OCI-LY3 (cell line): ENCODE data around the gene STX19.

Experiments
- H2AFZ ChIP-seq: fragments of 200-600, 300-600 bp; shearing (Covaris generic); 2 replicates; pipeline ENCODE4 v1.6.0; 2014; ENCODE audit warnings: antibody characterized with exemption, low read depth, low read length
- H3K27ac ChIP-seq: fragments of 200-600, 300-600 bp; sonication (generic); 2 replicates; pipeline ENCODE4 v1.5.1; 2014; ENCODE audit warnings: mild to moderate bottlenecking, low read length, moderate library complexity, mixed read lengths
- H3K27me3 ChIP-seq: fragments of 200-600, 300-600 bp; sonication (generic); 2 replicates; pipeline ENCODE4 v1.6.1; 2014; ENCODE audit warnings: low read depth, low read length, mixed read lengths
- H3K36me3 ChIP-seq: fragments of 200-600, 300-600 bp; sonication (generic); replicated peaks from 2 replicates; pipeline ENCODE3; 2014; ENCODE audit warnings: low read depth, low read length, mixed read lengths
- H3K4me1 ChIP-seq: fragments of 300-600, 200-600 bp; sonication (generic); 2 replicates; pipeline ENCODE4 v1.6.1; 2014; ENCODE audit warnings: low read length, mixed read lengths
- H3K4me2 ChIP-seq: fragments of 200-600, 300-600 bp; sonication (generic); 2 replicates; pipeline ENCODE4 v1.6.1; 2014; ENCODE audit warnings: low read length, mixed read lengths
- H3K4me3 ChIP-seq: fragments of 300-600, 200-600 bp; sonication (generic); 2 replicates; pipeline ENCODE4 v1.5.1; 2014; ENCODE audit warnings: antibody characterized with exemption, mild to moderate bottlenecking, low read length, moderate library complexity
- H3K79me2 ChIP-seq: fragments of 300-600, 200-600 bp; shearing (Covaris generic); 2 replicates; pipeline ENCODE4 v1.6.1; 2014; ENCODE audit warnings: mild to moderate bottlenecking, low read length, mixed read lengths
- H3K9ac ChIP-seq: fragments of 300-600, 200-600 bp; shearing (Covaris generic); 2 replicates; pipeline ENCODE4 v1.6.0; 2014; ENCODE audit warnings: mild to moderate bottlenecking, low read length, moderate library complexity
- H3K9me3 ChIP-seq: fragments of 200-600, 300-600 bp; shearing (Covaris generic); 2 replicates; pipeline ENCODE4 v1.6.1; 2014; ENCODE audit warnings: low read length, mixed read lengths; ENCODE audit not compliant: insufficient read depth
- H4K20me1 ChIP-seq: fragments of 200-600, 300-600 bp; sonication (generic); 2 replicates; pipeline ENCODE4 v1.6.1; 2016; ENCODE audit warnings: low read length, mixed read lengths; ENCODE audit not compliant: insufficient read depth
- EZH2phosphoT487 ChIP-seq: fragments of 200-600 bp; shearing (Covaris generic); IDR thresholded peaks from 2 replicates; pipeline ENCODE4 v1.6.1; 2018; ENCODE audit warnings: antibody characterized with exemption, mixed run types, low read depth
- TF ChIP-seq, protein P1 (sequence below): fragments of 200-600, 300-600 bp; sonication (generic); IDR thresholded peaks from 2 replicates; pipeline ENCODE4 v1.5.1; 2014; ENCODE audit warnings: antibody characterized with exemption, low read length, low read depth

STX19 gene

DNA sequence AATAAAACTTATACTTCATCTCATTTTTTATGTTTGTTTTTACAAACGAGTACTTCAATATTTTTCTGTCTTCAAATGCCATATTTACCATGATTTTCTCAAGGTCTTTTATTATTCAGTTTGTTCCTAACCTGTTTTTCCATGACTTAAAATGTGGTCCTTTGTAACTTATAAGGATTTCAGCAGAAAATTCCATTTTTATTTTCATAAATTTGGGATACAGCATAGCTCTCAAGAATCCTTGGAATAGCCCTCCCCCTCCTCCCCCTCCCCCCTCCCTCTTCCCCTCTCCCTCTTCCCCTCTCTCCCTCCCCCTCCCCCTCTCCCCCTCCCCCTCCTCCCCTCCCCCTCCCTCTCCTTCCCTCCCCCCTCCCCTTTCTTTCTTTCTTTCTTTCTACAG, 14.9 kb upstream of the STX19 start:
- TF ChIP-seq, protein P1, sequence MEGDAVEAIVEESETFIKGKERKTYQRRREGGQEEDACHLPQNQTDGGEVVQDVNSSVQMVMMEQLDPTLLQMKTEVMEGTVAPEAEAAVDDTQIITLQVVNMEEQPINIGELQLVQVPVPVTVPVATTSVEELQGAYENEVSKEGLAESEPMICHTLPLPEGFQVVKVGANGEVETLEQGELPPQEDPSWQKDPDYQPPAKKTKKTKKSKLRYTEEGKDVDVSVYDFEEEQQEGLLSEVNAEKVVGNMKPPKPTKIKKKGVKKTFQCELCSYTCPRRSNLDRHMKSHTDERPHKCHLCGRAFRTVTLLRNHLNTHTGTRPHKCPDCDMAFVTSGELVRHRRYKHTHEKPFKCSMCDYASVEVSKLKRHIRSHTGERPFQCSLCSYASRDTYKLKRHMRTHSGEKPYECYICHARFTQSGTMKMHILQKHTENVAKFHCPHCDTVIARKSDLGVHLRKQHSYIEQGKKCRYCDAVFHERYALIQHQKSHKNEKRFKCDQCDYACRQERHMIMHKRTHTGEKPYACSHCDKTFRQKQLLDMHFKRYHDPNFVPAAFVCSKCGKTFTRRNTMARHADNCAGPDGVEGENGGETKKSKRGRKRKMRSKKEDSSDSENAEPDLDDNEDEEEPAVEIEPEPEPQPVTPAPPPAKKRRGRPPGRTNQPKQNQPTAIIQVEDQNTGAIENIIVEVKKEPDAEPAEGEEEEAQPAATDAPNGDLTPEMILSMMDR = no peak
- no peak for TF ChIP-seq EZH2phosphoT487
- no peaks in the 10 kb centered on the region for H3K27me3 ChIP-seq

DNA sequence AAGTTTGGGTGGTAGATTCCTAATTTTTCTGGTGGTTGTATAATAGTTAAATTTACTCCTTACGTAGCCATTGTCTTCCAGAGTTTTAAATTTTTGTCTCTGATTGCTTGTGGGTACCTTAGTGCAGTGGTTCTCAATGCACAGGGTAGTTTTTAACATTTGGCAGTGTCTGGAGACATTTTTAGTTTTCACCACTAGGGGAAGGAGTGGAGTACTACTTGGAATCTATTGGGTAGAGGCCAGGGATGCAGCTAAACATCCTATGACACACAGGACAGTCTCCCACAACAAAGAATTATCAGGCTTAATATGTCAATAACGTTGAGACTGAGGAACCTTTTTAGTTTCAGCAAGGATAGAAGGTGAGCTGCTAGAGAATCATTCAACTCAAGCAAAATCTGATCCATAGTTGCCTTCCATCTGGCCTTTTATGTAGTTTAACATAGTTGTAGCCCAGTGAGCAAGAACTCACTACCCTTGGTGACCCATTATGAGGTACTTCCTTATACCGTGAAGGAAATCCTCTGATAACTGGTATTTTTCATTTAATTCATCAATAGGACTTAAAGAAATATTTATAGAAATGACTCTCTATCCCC, 8.6 kb upstream of the STX19 start:
- Histone ChIP-seq H3K9ac (no peak overlapping the region), H3K36me3 (no peaks in the 10 kb centered on the region), H3K4me2 (no peak overlapping the region), H3K79me2 (no peaks in the 10 kb centered on the region), H3K4me1 (no peaks in the 10 kb centered on the region), H2AFZ (no peak overlapping the region), H4K20me1 (no peaks in the 10 kb centered on the region), H3K27me3 (no peaks in the 10 kb centered on the region), H3K27ac (no peak overlapping the region), H3K9me3 (no peaks in the 10 kb centered on the region), H3K4me3 (no peak overlapping the region)
- no peak for TF ChIP-seq EZH2phosphoT487
- TF ChIP-seq, protein P1 = peak; percentile 45

More for the DNA sequence above, 14.9 kb upstream of the STX19 start:
- H3K9me3 ChIP-seq = no peaks in the 10 kb centered on the region
- H3K4me2 ChIP-seq = no peak overlapping the region
- H3K4me3 ChIP-seq = no peak overlapping the region
- H3K27ac ChIP-seq = no peak overlapping the region
- H3K4me1 ChIP-seq = no peaks in the 10 kb centered on the region
- H3K36me3 ChIP-seq = no peaks in the 10 kb centered on the region
- no peaks in the 10 kb centered on the region for H4K20me1 ChIP-seq
- H2AFZ ChIP-seq = no peak overlapping the region
- no peaks in the 10 kb centered on the region for H3K79me2 ChIP-seq
- no peak overlapping the region for H3K9ac ChIP-seq

DNA sequence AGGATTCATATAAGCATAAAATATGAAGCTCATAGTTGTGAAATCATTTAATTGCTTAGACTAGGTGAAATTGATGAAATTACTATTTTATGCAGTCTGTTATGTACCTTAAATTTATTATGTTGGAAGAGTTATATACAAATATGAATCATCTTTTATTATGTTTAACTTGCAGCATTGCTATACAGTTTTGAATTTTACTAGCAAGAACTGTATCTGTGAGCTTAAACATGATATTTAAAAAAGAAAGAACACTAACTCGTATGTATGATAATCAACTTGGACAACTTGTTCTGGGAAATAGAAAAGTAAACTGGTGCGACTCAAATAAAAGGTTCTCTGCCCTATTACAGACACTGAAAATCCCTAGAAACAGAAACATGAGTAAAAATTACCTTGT, 1.8 kb downstream of the STX19 start:
- no peak overlapping the region for H2AFZ ChIP-seq
- H3K79me2 ChIP-seq = no peaks in the 10 kb centered on the region
- no peak overlapping the region for H3K4me2 ChIP-seq
- H3K9me3 ChIP-seq = no peaks in the 10 kb centered on the region
- H3K4me1 ChIP-seq = no peaks in the 10 kb centered on the region
- TF ChIP-seq EZH2phosphoT487 = no peak
- TF ChIP-seq, protein P1 = no peak
- H3K4me3 ChIP-seq = no peak overlapping the region
- no peak overlapping the region for H3K27ac ChIP-seq
- no peaks in the 10 kb centered on the region for H3K36me3 ChIP-seq
- no peaks in the 10 kb centered on the region for H4K20me1 ChIP-seq
- H3K27me3 ChIP-seq = no peaks in the 10 kb centered on the region
- H3K9ac ChIP-seq = no peak overlapping the region

DNA sequence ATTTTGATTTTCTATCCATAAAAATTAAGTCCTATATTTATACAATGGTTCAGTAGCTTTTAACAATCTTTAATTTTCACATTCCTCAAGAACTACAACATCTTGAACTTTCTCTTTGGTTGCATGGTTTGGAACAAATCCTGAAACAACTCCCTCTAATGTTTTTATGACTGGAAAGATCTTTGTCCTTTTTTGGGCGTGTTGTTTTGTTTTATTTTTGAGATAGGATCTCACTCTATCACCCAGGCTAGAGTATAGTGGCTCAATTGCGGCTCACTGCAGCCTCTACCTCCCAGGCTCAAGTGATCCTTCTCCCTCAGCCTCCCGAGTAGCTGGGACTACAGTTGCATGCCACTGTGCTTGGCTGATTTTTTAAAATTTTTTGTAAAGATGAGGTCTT, 4.0 kb downstream of the STX19 start:
- Histone ChIP-seq H4K20me1 (no peaks in the 10 kb centered on the region), H3K27ac (no peak overlapping the region), H3K9me3 (no peaks in the 10 kb centered on the region), H3K4me3 (no peak overlapping the region), H3K4me1 (no peaks in the 10 kb centered on the region), H3K4me2 (no peak overlapping the region), H3K27me3 (no peaks in the 10 kb centered on the region), H3K79me2 (no peaks in the 10 kb centered on the region), H3K9ac (no peak overlapping the region), H2AFZ (no peak overlapping the region), H3K36me3 (no peaks in the 10 kb centered on the region)
- TF ChIP-seq EZH2phosphoT487 = no peak
- TF ChIP-seq, protein P1 = no peak
